HepG2 (cell line): ENCODE results near the gene NECTIN2. TPM values are rescaled to one million over a fixed set of nuclear protein-coding genes. Genes with fewer than 3 reads are reported as not detected.

Experiments
- ARNT2 ChIP-seq: sonication (generic); formaldehyde crosslinking; IDR thresholded peaks from 2 replicates; pipeline ENCODE4 v1.8.0; 2022; ENCODE audit warnings: mild to moderate bottlenecking, low read depth, missing genetic modification reagents, moderate library complexity
- HBP1 ChIP-seq: IDR thresholded peaks from 2 replicates; pipeline ENCODE4 v1.6.1; 2016; ENCODE audit warnings: low read depth, control low read depth
- HINFP ChIP-seq: sonication (generic); formaldehyde crosslinking; IDR thresholded peaks from 2 replicates; pipeline ENCODE4 v1.4.0; 2020; ENCODE audit warnings: low read depth, mild to moderate bottlenecking, missing genetic modification reagents
- HNRNPL ChIP-seq: fragments of 200-400 bp; formaldehyde crosslinking; IDR thresholded peaks from 2 replicates; pipeline ENCODE4 v1.6.1; 2017; ENCODE audit warnings: mild to moderate bottlenecking, low read depth, low read length
- KMT2A ChIP-seq: sonication (generic); formaldehyde crosslinking; IDR thresholded peaks from 2 replicates; pipeline ENCODE4 v1.4.0; 2020; ENCODE audit warnings: missing genetic modification reagents
- MAFG ChIP-seq: sonication (generic); formaldehyde crosslinking; IDR thresholded peaks from 2 replicates; pipeline ENCODE4 v1.5.1; 2020; ENCODE audit warnings: mild to moderate bottlenecking, missing genetic modification reagents
- POLR2AphosphoS5 ChIP-seq: IDR thresholded peaks from 2 replicates; pipeline ENCODE4 v1.6.1; 2012; ENCODE audit warnings: low read depth, low read length
- POLR2G ChIP-seq: fragments of 200-400 bp; formaldehyde crosslinking; IDR thresholded peaks from 2 replicates; pipeline ENCODE4 v1.6.1; 2018; ENCODE audit warnings: mild to moderate bottlenecking, low read depth, low read length, moderate library complexity
- SAFB2 ChIP-seq: sonication (generic); formaldehyde crosslinking; IDR thresholded peaks from 2 replicates; pipeline ENCODE4 v1.5.1; 2020; ENCODE audit warnings: missing genetic modification reagents, low read depth, mild to moderate bottlenecking, borderline replicate concordance
- SIN3A ChIP-seq: IDR thresholded peaks from 2 replicates; pipeline ENCODE4 v1.6.1; 2011; ENCODE audit warnings: low read depth, mild to moderate bottlenecking, control low read depth, low read length, borderline replicate concordance
- SMAD3 ChIP-seq: sonication (generic); formaldehyde crosslinking; IDR thresholded peaks from 2 replicates; pipeline ENCODE4 v1.4.0; 2020; ENCODE audit warnings: missing genetic modification reagents
- TSC22D2 ChIP-seq: sonication (generic); formaldehyde crosslinking; IDR thresholded peaks from 2 replicates; pipeline ENCODE4 v1.5.1; 2020; ENCODE audit warnings: missing genetic modification reagents, mild to moderate bottlenecking, borderline replicate concordance
- ZNF564 ChIP-seq: sonication (generic); formaldehyde crosslinking; IDR thresholded peaks from 2 replicates; pipeline ENCODE4 v1.8.1; 2023; ENCODE audit warnings: mild to moderate bottlenecking, missing genetic modification reagents
- ZNF589 ChIP-seq: sonication (generic); formaldehyde crosslinking; conservative IDR thresholded peaks from 2 replicates; pipeline ENCODE4 v1.8.0; 2022; ENCODE audit warnings: mild to moderate bottlenecking, moderate library complexity, missing genetic modification reagents
- ZNF776 ChIP-seq: sonication (generic); formaldehyde crosslinking; IDR thresholded peaks from 2 replicates; pipeline ENCODE4 v1.4.0; 2020; ENCODE audit warnings: mild to moderate bottlenecking, missing genetic modification reagents
- polyA plus RNA-seq, 8 experiments: library from polyadenylated mRNA; depleted of rRNA in 3 of 8; stranded (reverse) in 7 of 8; unstranded in 1 of 8; fragments of >200 nt; fragmentation: Illumina TruSeq in 4 of 8; extraction: Trizol in 4 of 8; gene quantifications; 2 replicates each; pipeline versions ENCODE4 v1.2.1 to v1.2.3, GENCODE V29; 2011 to 2016; ENCODE audit warnings: low read depth in 4 of 8, missing spikeins in 1 of 8, mixed read lengths in 1 of 8; ENCODE audit not compliant: insufficient read depth in 1 of 8
- total RNA-seq, 5 experiments: library from RNA; depleted of rRNA; stranded (reverse); fragments of >200 nt; fragmentation: Illumina TruSeq; extraction: Trizol; gene quantifications; 2 replicates each; pipeline ENCODE4 v1.2.3, GENCODE V29; 2016; ENCODE audit warnings: low read depth in 1 of 5
- TF ChIP-seq, protein P1 (sequence below): sonication (generic); formaldehyde crosslinking; IDR thresholded peaks from 2 replicates; pipeline ENCODE4 v1.8.1; 2023; ENCODE audit warnings: missing genetic modification reagents, inconsistent platforms, borderline replicate concordance
- TF ChIP-seq, protein P2 (sequence below): IDR thresholded peaks from 2 replicates; pipeline ENCODE4 v1.6.1; 2012; ENCODE audit warnings: low read depth, low read length, improper control_type of control experiment
- TF ChIP-seq, protein P3 (sequence below): sonication (generic); formaldehyde crosslinking; IDR thresholded peaks from 2 replicates; pipeline ENCODE4 v1.4.0; 2020; ENCODE audit warnings: missing genetic modification reagents, borderline replicate concordance

NECTIN2 gene
- total and polyA plus RNA-seq, 2 of the 13 experiments (the other 11 are each of a cell fraction or from before 2014, with no cell fraction given) = 75.4 to 114 TPM

DNA sequence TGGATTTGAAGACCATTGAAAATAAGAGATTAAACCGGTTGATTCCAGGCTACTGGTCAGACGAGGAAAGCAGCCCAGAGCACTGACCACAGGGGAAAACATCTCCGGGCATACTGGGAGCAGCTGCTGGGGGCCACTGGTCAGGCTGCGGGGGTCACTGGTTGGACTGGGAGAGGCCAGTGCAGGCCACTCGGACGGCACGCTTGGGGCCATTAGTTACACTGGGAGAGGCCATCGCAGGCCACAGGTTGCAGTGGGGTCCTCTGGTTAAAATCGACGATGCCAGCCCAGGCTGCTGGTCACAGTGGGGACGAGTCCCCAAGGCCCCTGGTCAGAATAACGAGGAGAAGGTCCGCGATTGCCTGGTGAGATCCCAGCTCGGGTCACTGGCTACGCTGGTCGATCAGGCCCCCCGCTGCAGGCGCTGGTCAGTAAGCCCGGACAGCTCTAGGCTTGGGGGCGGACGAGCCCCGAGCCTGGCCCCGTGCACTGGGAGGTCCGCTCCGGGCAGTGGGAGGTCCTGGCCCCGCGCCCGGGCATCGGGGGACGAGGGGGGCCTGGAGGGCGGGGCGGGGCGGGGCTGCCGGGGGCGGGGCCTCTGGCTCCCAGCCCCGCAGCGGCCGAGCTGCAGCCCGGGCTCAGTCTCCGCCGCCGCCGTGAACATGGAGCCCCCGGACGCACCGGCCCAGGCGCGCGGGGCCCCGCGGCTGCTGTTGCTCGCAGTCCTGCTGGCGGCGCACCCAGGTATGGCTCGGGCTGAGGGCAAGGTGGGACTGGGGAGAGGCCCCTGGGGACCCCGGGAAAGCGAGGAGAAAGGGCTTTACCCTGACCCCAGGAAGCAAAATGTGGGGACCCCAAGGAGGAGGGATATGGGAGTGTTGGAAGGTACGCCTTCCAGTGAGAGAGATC, 37.4 kb upstream of the NECTIN2 start, which contains the start of gene BCAM (continued):
- TF ChIP-seq HBP1 (CRISPR knock-in tag) (peak; percentile 59; the same call in 1 of the 2 replicates), ARNT2 (CRISPR knock-in tag) (peak; percentile 70; the same call in 1 of the 2 replicates), POLR2G (peak; percentile 87), SMAD3 (CRISPR knock-in tag) (0 out of 2 replicates have a peak, but pooled peaks have one; percentile 29), TSC22D2 (CRISPR knock-in tag) (peak; percentile 66; the same call in 1 of the 2 replicates), SAFB2 (CRISPR knock-in tag) (0 out of 2 replicates have a peak, but pooled peaks have one; percentile 24), POLR2AphosphoS5 (peak; percentile 77), HINFP (CRISPR knock-in tag) (peak; percentile 55; the same call in 1 of the 2 replicates), SIN3A (peak; percentile 47; the same call in 1 of the 2 replicates), MAFG (0 out of 2 replicates have a peak, but pooled peaks have one; percentile 30), ZNF589 (CRISPR knock-in tag) (no peak), HNRNPL (0 out of 2 replicates have a peak, but pooled peaks have one; percentile 63), ZNF564 (peak; percentile 3; the same call in 1 of the 2 replicates), ZNF776 (CRISPR knock-in tag) (peak; percentile 88; the same call in 1 of the 2 replicates), KMT2A (CRISPR knock-in tag) (0 out of 2 replicates have a peak, but pooled peaks have one; percentile 40)
- TF ChIP-seq, protein P1, sequence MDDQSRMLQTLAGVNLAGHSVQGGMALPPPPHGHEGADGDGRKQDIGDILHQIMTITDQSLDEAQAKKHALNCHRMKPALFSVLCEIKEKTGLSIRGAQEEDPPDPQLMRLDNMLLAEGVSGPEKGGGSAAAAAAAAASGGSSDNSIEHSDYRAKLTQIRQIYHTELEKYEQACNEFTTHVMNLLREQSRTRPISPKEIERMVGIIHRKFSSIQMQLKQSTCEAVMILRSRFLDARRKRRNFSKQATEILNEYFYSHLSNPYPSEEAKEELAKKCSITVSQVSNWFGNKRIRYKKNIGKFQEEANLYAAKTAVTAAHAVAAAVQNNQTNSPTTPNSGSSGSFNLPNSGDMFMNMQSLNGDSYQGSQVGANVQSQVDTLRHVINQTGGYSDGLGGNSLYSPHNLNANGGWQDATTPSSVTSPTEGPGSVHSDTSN = no peak
- TF ChIP-seq, protein P2, sequence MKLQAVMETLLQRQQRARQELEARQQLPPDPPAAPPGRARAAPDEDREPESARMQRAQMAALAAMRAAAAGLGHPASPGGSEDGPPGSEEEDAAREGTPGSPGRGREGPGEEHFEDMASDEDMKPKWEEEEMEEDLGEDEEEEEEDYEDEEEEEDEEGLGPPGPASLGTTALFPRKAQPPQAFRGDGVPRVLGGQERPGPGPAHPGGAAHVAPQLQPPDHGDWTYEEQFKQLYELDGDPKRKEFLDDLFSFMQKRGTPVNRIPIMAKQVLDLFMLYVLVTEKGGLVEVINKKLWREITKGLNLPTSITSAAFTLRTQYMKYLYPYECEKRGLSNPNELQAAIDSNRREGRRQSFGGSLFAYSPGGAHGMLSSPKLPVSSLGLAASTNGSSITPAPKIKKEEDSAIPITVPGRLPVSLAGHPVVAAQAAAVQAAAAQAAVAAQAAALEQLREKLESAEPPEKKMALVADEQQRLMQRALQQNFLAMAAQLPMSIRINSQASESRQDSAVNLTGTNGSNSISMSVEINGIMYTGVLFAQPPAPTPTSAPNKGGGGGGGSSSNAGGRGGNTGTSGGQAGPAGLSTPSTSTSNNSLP = no peak
- TF ChIP-seq, protein P3, sequence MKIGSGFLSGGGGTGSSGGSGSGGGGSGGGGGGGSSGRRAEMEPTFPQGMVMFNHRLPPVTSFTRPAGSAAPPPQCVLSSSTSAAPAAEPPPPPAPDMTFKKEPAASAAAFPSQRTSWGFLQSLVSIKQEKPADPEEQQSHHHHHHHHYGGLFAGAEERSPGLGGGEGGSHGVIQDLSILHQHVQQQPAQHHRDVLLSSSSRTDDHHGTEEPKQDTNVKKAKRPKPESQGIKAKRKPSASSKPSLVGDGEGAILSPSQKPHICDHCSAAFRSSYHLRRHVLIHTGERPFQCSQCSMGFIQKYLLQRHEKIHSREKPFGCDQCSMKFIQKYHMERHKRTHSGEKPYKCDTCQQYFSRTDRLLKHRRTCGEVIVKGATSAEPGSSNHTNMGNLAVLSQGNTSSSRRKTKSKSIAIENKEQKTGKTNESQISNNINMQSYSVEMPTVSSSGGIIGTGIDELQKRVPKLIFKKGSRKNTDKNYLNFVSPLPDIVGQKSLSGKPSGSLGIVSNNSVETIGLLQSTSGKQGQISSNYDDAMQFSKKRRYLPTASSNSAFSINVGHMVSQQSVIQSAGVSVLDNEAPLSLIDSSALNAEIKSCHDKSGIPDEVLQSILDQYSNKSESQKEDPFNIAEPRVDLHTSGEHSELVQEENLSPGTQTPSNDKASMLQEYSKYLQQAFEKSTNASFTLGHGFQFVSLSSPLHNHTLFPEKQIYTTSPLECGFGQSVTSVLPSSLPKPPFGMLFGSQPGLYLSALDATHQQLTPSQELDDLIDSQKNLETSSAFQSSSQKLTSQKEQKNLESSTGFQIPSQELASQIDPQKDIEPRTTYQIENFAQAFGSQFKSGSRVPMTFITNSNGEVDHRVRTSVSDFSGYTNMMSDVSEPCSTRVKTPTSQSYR (CRISPR knock-in tag) = peak; percentile 44; the same call in 1 of the 2 replicates
